G401.6 (cell line): ENCODE data around the gene AK1.

ENCODE experiments used
- FAIRE-seq: peaks from 2 replicates; lab custom pipeline; 2012; peaks lifted over from hg19 to GRCh38; lab: Jason Lieb, UNC

AK1 gene

GRCh38 chr9:127908660-127908926 lies 31.1 kb upstream of the AK1 start:
- no peak for FAIRE-seq

GRCh38 chr9:127907867-127908659 lies 30.6 kb upstream of the AK1 start:
- no peak for FAIRE-seq

GRCh38 chr9:127905788-127906191 lies 28.3 kb upstream of the AK1 start:
- FAIRE-seq, result no peak

- FAIRE-seq, result no peak
Observed at GRCh38 chr9:127905004-127905728, 27.7 kb upstream of the AK1 start.

- FAIRE-seq, result no peak
Observed at GRCh38 chr9:127904561-127905003, 27.1 kb upstream of the AK1 start.

- FAIRE-seq, result no peak
Observed at GRCh38 chr9:127903557-127904475, 26.3 kb upstream of the AK1 start.

- FAIRE-seq, result no peak
Observed at GRCh38 chr9:127899128-127899943, 21.9 kb upstream of the AK1 start, which contains the start of gene ST6GALNAC6. TSS of gene ST6GALNAC6 (minus strand) at chr9:127899603. CDS start at chr9:127897981, 1,622 bp downstream.

GRCh38 chr9:127898433-127899127 lies 21.1 kb upstream of the AK1 start:
- no peak for FAIRE-seq

GRCh38 chr9:127897193-127897692 lies 19.8 kb upstream of the AK1 start:
- FAIRE-seq, result no peak

- FAIRE-seq, result no peak
Observed at GRCh38 chr9:127896395-127897192, 19.1 kb upstream of the AK1 start.

- no peak for FAIRE-seq
Observed at GRCh38 chr9:127895811-127896210, 18.3 kb upstream of the AK1 start.

GRCh38 chr9:127893392-127893791 lies 15.9 kb upstream of the AK1 start:
- FAIRE-seq, result no peak

GRCh38 chr9:127892831-127893230 lies 15.4 kb upstream of the AK1 start:
- no peak for FAIRE-seq

GRCh38 chr9:127890053-127890452 lies 12.6 kb upstream of the AK1 start:
- no peak for FAIRE-seq

- FAIRE-seq, result peak; percentile 85
Observed at GRCh38 chr9:127887792-127888191, 10.3 kb upstream of the AK1 start.

GRCh38 chr9:127886401-127886972 lies 9.0 kb upstream of the AK1 start:
- no peak for FAIRE-seq

- no peak for FAIRE-seq
Observed at GRCh38 chr9:127885508-127886281, 8.2 kb upstream of the AK1 start.

- FAIRE-seq, result no peak
Observed at GRCh38 chr9:127884976-127885490, 7.6 kb upstream of the AK1 start.

GRCh38 chr9:127884427-127884911 lies 7.0 kb upstream of the AK1 start:
- FAIRE-seq, result no peak
